SK-N-SH (cell line): ENCODE results near the gene PODXL2. TPM values are rescaled to one million over a fixed set of nuclear protein-coding genes. Genes with fewer than 3 reads are reported as not detected.

ENCODE experiments used
- CTCF ChIA-PET: fragments of 300-600, 350-600 bp; formaldehyde crosslinking; extraction: SDS; loops from one replicate; lab custom pipeline; 2021; lab: Yijun Ruan, JAX
- POLR2A ChIA-PET: fragments of 350-600 bp; sonication (Branson Sonifier 250); formaldehyde crosslinking; extraction: SDS; loops from one replicate; lab custom pipeline; 2020; ENCODE audit warnings: antibody characterized with exemption, inconsistent platforms; lab: Yijun Ruan, JAX
- DNase-seq: peaks from one replicate; pipeline ENCODE4 v3.0.0; 2012
- H2AFZ ChIP-seq: fragments of 200-600 bp; sonication (generic); 2 replicates; pipeline ENCODE4 v1.8.1; 2016; ENCODE audit warnings: antibody characterized with exemption, mild to moderate bottlenecking, low read depth
- H3F3A ChIP-seq: fragments of 200-600 bp; sonication (generic); replicated peaks from 2 replicates; pipeline ENCODE3; 2016; ENCODE audit warnings: antibody characterized with exemption, mild to moderate bottlenecking; ENCODE audit not compliant: insufficient read depth
- H3K27ac ChIP-seq, 2 experiments: fragments of 200-500 bp in 1 of 2; fragments of 200-600 bp in 1 of 2; sonication (Bioruptor generic) in 1 of 2; sonication (generic), shearing (Covaris generic) in 1 of 2; 2 replicates each; pipeline versions ENCODE4 v1.5.1 to v1.6.1; 2014 to 2016; ENCODE audit warnings: low read depth in 2 of 2, inconsistent platforms in 1 of 2, low read length in 1 of 2, mild to moderate bottlenecking in 1 of 2, mixed read lengths in 1 of 2
- H3K27me3 ChIP-seq: fragments of 200-600 bp; sonication (generic), shearing (Covaris generic); 2 replicates; pipeline ENCODE4 v1.6.1; 2016; ENCODE audit warnings: mixed run types; ENCODE audit not compliant: insufficient read depth
- H3K36me3 ChIP-seq, 2 experiments: fragments of 200-500 bp in 1 of 2; fragments of 200-600 bp in 1 of 2; sonication (Bioruptor generic) in 1 of 2; sonication (generic) in 1 of 2; replicated peaks in 1 of 2; 2 replicates each; pipeline versions ENCODE3 to v1.5.1; 2014 to 2016; ENCODE audit warnings: low read length in 1 of 2, mild to moderate bottlenecking in 1 of 2; ENCODE audit not compliant: insufficient read depth in 2 of 2, control insufficient read depth in 1 of 2
- H3K4me1 ChIP-seq, 2 experiments: fragments of 200-500 bp in 1 of 2; fragments of 200-600 bp in 1 of 2; sonication (Bioruptor generic) in 1 of 2; sonication (generic), shearing (Covaris generic) in 1 of 2; 2 replicates each; pipeline versions ENCODE4 v1.5.1 to v1.6.1; 2014 to 2016; ENCODE audit warnings: low read depth in 1 of 2, low read length in 1 of 2, mixed run types in 1 of 2; ENCODE audit not compliant: insufficient read depth in 2 of 2, control insufficient read depth in 1 of 2
- H3K4me2 ChIP-seq: fragments of 200-600 bp; sonication (generic), shearing (Covaris generic); 2 replicates; pipeline ENCODE4 v1.6.1; 2017; ENCODE audit warnings: mixed run types
- H3K4me3 ChIP-seq, 2 experiments: fragments of 200-500 bp in 1 of 2; fragments of 200-600 bp in 1 of 2; sonication (Bioruptor generic) in 1 of 2; sonication (generic), shearing (Covaris generic) in 1 of 2; 2 replicates each; pipeline versions ENCODE4 v1.5.1 to v1.8.1; 2014 to 2016; ENCODE audit warnings: low read depth in 2 of 2, inconsistent platforms in 1 of 2, low read length in 1 of 2, mild to moderate bottlenecking in 1 of 2, mixed read lengths in 1 of 2, moderate library complexity in 1 of 2
- H3K79me2 ChIP-seq: fragments of 200-600 bp; sonication (generic); 2 replicates; pipeline ENCODE4 v1.8.1; 2017; ENCODE audit warnings: mild to moderate bottlenecking; ENCODE audit not compliant: insufficient read depth
- H3K9ac ChIP-seq: fragments of 200-600 bp; sonication (generic); 2 replicates; pipeline ENCODE4 v1.6.1; 2017; ENCODE audit warnings: mixed run types
- H3K9me2 ChIP-seq: fragments of 200-600 bp; sonication (generic); 2 replicates; pipeline ENCODE4 v1.6.1; 2017; ENCODE audit warnings: mixed run types
- H3K9me3 ChIP-seq: fragments of 200-600 bp; sonication (generic); 2 replicates; pipeline ENCODE4 v1.6.1; 2017; ENCODE audit warnings: mixed run types, mild to moderate bottlenecking, moderate library complexity
- H4K20me1 ChIP-seq: fragments of 200-600 bp; sonication (generic); 2 replicates; pipeline ENCODE4 v1.6.1; 2017; ENCODE audit warnings: mild to moderate bottlenecking, mixed run types; ENCODE audit not compliant: insufficient read depth
- FOXJ3 ChIP-seq: sonication (generic); formaldehyde crosslinking; IDR thresholded peaks from 2 replicates; pipeline ENCODE4 v1.5.1; 2020; ENCODE audit warnings: mild to moderate bottlenecking, missing genetic modification reagents
- GABPA ChIP-seq: IDR thresholded peaks from 2 replicates; pipeline ENCODE4 v1.4.0; 2012; ENCODE audit warnings: low read depth, mild to moderate bottlenecking
- GATA2 ChIP-seq: sonication (generic); formaldehyde crosslinking; IDR thresholded peaks from 2 replicates; pipeline ENCODE4 v1.5.0; 2020; ENCODE audit warnings: mild to moderate bottlenecking, missing genetic modification reagents
- IRF3 ChIP-seq: fragments of 150-350 bp; IDR thresholded peaks from 2 replicates; pipeline ENCODE4 v1.6.1; 2016; ENCODE audit warnings: mild to moderate bottlenecking, low read depth, low read length
- MAX ChIP-seq: IDR thresholded peaks from 2 replicates; pipeline ENCODE4 v1.4.0; 2012; ENCODE audit warnings: low read depth
- MXI1 ChIP-seq: IDR thresholded peaks from 2 replicates; pipeline ENCODE4 v1.6.1; 2012; ENCODE audit warnings: mild to moderate bottlenecking, low read depth, low read length, improper control_type of control experiment
- PBX3 ChIP-seq: IDR thresholded peaks from 2 replicates; pipeline ENCODE4; 2012
- POLR2AphosphoS5 ChIP-seq: IDR thresholded peaks from 2 replicates; pipeline ENCODE4 v1.6.1; 2012; ENCODE audit warnings: low read depth, low read length
- SIN3A ChIP-seq: IDR thresholded peaks from 2 replicates; pipeline ENCODE4 v1.6.1; 2012; ENCODE audit warnings: low read depth, mild to moderate bottlenecking, low read length, moderate library complexity, borderline replicate concordance
- SMC3 ChIP-seq: IDR thresholded peaks from 2 replicates; pipeline ENCODE4 v1.6.1; 2012; ENCODE audit warnings: low read depth, low read length, improper control_type of control experiment
- TCF12 ChIP-seq: IDR thresholded peaks from 2 replicates; pipeline ENCODE4 v1.4.0; 2012
- TEAD4 ChIP-seq: IDR thresholded peaks from 2 replicates; pipeline ENCODE4 v1.4.0; 2012; ENCODE audit warnings: mild to moderate bottlenecking, borderline replicate concordance; ENCODE audit not compliant: insufficient read depth
- USF1 ChIP-seq: IDR thresholded peaks from 2 replicates; pipeline ENCODE4 v1.4.0; 2012; ENCODE audit warnings: low read depth, borderline replicate concordance
- YY1 ChIP-seq: IDR thresholded peaks from 2 replicates; pipeline ENCODE4 v1.4.0; 2012; ENCODE audit warnings: low read depth, mild to moderate bottlenecking
- WGBS: methylation state at CpG from one replicate; pipeline ENCODE4 v1.1.6; 2017; ENCODE audit warnings: low lambda C conversion rate; 5-methylcytosine and 5-hydroxymethylcytosine counted together
- polyA plus RNA-seq, 3 experiments: library from polyadenylated mRNA; depleted of rRNA; stranded (reverse); fragments of >200 nt; gene quantifications; 2 replicates each; pipeline ENCODE4 v1.2.3, GENCODE V29; 2012
- TF ChIP-seq, protein P1 (sequence below): IDR thresholded peaks from 2 replicates; pipeline ENCODE4 v1.4.0; 2012; ENCODE audit warnings: low read depth, borderline replicate concordance
- TF ChIP-seq, protein P2 (sequence below): fragments of 150-350 bp; IDR thresholded peaks from 2 replicates; pipeline ENCODE4 v1.6.1; 2017; ENCODE audit warnings: antibody characterized with exemption, low read length, low read depth, borderline replicate concordance

PODXL2 gene
- polyA plus RNA-seq, 1 of the 3 experiments (the other 2 are of a cell fraction), result 27.5 TPM

DNA sequence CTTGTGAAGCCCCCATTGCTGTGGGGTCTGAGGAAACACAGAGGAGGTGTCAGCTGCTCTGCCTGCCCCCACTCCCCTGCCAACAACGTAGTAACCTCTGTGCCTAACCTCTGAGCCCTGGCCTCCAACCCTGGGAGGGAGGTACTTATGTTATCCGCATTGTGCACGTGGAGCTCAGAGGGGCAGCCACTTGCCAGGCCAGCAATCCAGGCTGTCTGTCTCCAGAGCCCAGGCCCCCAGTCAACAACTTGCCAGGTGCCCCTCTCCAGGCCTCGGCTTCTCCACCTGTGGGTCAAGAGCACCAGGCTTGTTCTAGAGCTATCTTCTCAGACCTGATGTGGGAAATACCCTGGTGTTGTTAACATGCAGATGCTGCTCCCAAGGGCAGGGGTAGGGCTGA, 41.1 kb upstream of the PODXL2 start:
- H3K36me3 ChIP-seq, result no peaks in the 10 kb centered on the region
- no peak overlapping the region for H3K27ac ChIP-seq
- peaks cover 47% of the 10 kb centered on the region for H4K20me1 ChIP-seq
- WGBS, result no CpG with 5 or more reads among the region's 4 CpGs
- peaks cover 63% of the 10 kb centered on the region for H3K79me2 ChIP-seq
- H3K4me1 ChIP-seq, result peaks cover 4 to 22% of the 10 kb centered on the region in 2 experiments; a peak in 3 of 4 replicates
- ChIA-PET POLR2A (no interaction called here), CTCF (interaction anchor here (0.6 to 9.4 kb wide), 4 partner anchors 9 to 1342 kb away, joined by 3 to 95 read pairs (median 5); no protein-coding TSS in a partner anchor)
- H3K27me3 ChIP-seq, result no peaks in the 10 kb centered on the region
- H2AFZ ChIP-seq, result no peak overlapping the region
- DNase-seq, result no peak
- no peaks in the 10 kb centered on the region for H3K9me2 ChIP-seq
- H3K9me3 ChIP-seq, result no peaks in the 10 kb centered on the region
- no peak overlapping the region for H3K4me2 ChIP-seq
- no peak for TF ChIP-seq TEAD4
- no peak for TF ChIP-seq GABPA
- TF ChIP-seq POLR2AphosphoS5, result no peak
- TF ChIP-seq IRF3, result no peak
- TF ChIP-seq, protein P1, sequence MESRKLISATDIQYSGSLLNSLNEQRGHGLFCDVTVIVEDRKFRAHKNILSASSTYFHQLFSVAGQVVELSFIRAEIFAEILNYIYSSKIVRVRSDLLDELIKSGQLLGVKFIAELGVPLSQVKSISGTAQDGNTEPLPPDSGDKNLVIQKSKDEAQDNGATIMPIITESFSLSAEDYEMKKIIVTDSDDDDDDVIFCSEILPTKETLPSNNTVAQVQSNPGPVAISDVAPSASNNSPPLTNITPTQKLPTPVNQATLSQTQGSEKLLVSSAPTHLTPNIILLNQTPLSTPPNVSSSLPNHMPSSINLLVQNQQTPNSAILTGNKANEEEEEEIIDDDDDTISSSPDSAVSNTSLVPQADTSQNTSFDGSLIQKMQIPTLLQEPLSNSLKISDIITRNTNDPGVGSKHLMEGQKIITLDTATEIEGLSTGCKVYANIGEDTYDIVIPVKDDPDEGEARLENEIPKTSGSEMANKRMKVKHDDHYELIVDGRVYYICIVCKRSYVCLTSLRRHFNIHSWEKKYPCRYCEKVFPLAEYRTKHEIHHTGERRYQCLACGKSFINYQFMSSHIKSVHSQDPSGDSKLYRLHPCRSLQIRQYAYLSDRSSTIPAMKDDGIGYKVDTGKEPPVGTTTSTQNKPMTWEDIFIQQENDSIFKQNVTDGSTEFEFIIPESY, result no peak
- TF ChIP-seq FOXJ3 (CRISPR knock-in tag), result no peak
- TF ChIP-seq GATA2, result no peak
- no peak for TF ChIP-seq SMC3
- TF ChIP-seq SIN3A, result no peak
- no peak overlapping the region for H3K4me3 ChIP-seq
- H3F3A ChIP-seq, result peaks cover 9% of the 10 kb centered on the region
- H3K9ac ChIP-seq, result no peak overlapping the region

DNA sequence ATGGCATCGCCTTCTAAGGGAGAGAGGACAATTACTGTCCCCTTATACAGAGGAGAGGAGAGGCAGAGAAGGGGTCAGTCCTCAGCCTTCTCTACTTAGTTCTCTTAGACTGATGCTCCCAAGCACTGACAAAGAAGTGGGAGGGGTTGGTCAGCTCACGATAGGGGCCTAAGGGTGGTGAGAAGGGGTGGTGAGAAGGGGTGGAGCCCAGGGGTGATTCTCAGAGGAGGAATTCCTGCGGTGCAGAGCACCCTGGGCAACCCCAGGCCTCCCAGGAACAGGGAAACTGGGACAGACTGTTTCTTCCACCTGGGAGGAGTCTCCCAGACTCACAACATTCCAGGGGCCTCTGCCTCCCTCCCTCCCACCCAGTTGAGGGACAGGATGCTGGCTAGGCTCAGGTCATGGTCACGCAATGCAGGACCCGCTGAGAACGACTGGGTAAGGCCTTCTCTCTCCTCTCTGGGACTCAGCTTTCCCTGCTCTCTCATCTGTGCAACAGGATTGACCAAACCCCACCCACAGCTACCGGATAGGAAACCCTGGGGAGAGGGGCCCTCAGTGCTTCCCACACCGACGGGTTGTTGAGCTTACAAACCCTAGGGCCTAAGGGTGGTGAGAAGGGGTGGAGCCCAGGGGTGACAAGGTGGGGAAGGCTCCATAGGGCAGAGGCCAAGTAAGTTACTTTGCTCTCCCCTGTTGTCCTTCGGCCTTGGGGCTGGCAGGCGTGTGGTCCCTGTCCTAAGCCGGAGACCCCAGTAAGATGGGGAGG, 40.0 kb upstream of the PODXL2 start:
- 55% methylated on average over 10 of the region's 12 CpGs for WGBS
- no peaks in the 10 kb centered on the region for H3K9me2 ChIP-seq
- no peak for DNase-seq
- H3K9me3 ChIP-seq, result no peaks in the 10 kb centered on the region
- no peaks in the 10 kb centered on the region for H3K27me3 ChIP-seq
- TF ChIP-seq, protein P2, sequence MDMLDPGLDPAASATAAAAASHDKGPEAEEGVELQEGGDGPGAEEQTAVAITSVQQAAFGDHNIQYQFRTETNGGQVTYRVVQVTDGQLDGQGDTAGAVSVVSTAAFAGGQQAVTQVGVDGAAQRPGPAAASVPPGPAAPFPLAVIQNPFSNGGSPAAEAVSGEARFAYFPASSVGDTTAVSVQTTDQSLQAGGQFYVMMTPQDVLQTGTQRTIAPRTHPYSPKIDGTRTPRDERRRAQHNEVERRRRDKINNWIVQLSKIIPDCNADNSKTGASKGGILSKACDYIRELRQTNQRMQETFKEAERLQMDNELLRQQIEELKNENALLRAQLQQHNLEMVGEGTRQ, result no peak
- TF ChIP-seq TEAD4 (no peak), MXI1 (no peak), TCF12 (no peak), MAX (no peak), YY1 (no peak), GATA2 (no peak), USF1 (no peak), PBX3 (no peak)
- TF ChIP-seq, protein P1, result no peak
- H3F3A ChIP-seq, result peaks cover 9% of the 10 kb centered on the region
- ChIA-PET POLR2A (interaction anchor here (1.2 kb wide), 1 partner anchor 9 kb away, joined by 6 read pairs; the partner anchor contains the start of gene MCM2), CTCF (interaction anchor here (1.5 to 9.4 kb wide), 3 partner anchors 10 to 102 kb away, joined by 3 to 95 read pairs (median 6); no protein-coding TSS in a partner anchor)
- peak overlapping the region; percentile 89 for H3K9ac ChIP-seq
- peaks cover 4 to 22% of the 10 kb centered on the region in 2 experiments; a peak in 3 of 4 replicates for H3K4me1 ChIP-seq
- H4K20me1 ChIP-seq, result peaks cover 47% of the 10 kb centered on the region
- H2AFZ ChIP-seq, result no peak overlapping the region
- H3K4me2 ChIP-seq, result peak overlapping the region; percentile 98
- peaks cover 54% of the 10 kb centered on the region for H3K79me2 ChIP-seq
- H3K36me3 ChIP-seq, result no peaks in the 10 kb centered on the region
- H3K27ac ChIP-seq, result no peak overlapping the region
- peak overlapping the region; percentile 92 to 95 for H3K4me3 ChIP-seq
